Progenitor cell of endocrine pancreas (in vitro differentiated cells): ENCODE measurements around the gene SNUPN. TPM values are rescaled to one million over a fixed set of nuclear protein-coding genes. Genes with fewer than 3 reads are reported as not detected.

Experiments used
- DNase-seq: peaks from one replicate; pipeline ENCODE4 v3.0.0; 2021; ENCODE audit warnings: low spot score; ENCODE audit not compliant: unreplicated experiment
- H3K27ac Mint-ChIP-seq: 2 replicates; pipeline ENCODE4 v1.8.0; 2021; ENCODE audit warnings: mild to moderate bottlenecking, moderate library complexity, mixed read lengths
- H3K27me3 Mint-ChIP-seq: 2 replicates; pipeline ENCODE4 v1.8.0; 2021; ENCODE audit warnings: mixed read lengths
- H3K36me3 Mint-ChIP-seq: 2 replicates; pipeline ENCODE4 v1.8.0; 2022; ENCODE audit warnings: mixed read lengths; ENCODE audit not compliant: insufficient read depth
- H3K4me1 Mint-ChIP-seq: 2 replicates; pipeline ENCODE4 v1.8.0; 2021; ENCODE audit warnings: low read depth, mixed read lengths
- H3K4me3 Mint-ChIP-seq: 2 replicates; pipeline ENCODE4 v1.8.0; 2021; ENCODE audit warnings: low read depth, mild to moderate bottlenecking, moderate library complexity, mixed read lengths
- H3K9me3 Mint-ChIP-seq: 2 replicates; pipeline ENCODE4 v1.8.0; 2021; ENCODE audit warnings: low read depth, mixed read lengths
- CTCF ChIP-seq: fragments of 200-600 bp; sonication (generic); IDR thresholded peaks from one replicate; pipeline ENCODE4 v1.5.0; 2021; ENCODE audit warnings: antibody characterized with exemption, mild to moderate bottlenecking; ENCODE audit not compliant: unreplicated experiment
- total RNA-seq: library from RNA; stranded (reverse); gene quantifications from 2 replicates; pipeline ENCODE4 v1.2.1, GENCODE V29; 2021

Gene SNUPN
- total RNA-seq, 1 donor from 2014 or later: 21.1 TPM

- peaks cover 26% of the 10 kb centered on the region for H3K36me3 Mint-ChIP-seq
- H3K9me3 Mint-ChIP-seq: no peaks in the 10 kb centered on the region
- TF ChIP-seq CTCF: no peak
- no peak for DNase-seq
- peaks cover 14% of the 10 kb centered on the region for H3K4me1 Mint-ChIP-seq
- peaks cover 53% of the 10 kb centered on the region for H3K27me3 Mint-ChIP-seq
- H3K27ac Mint-ChIP-seq: no peak overlapping the region
- H3K4me3 Mint-ChIP-seq: no peak overlapping the region
Observed at GRCh38 chr15:75656813-75657212, 31.3 kb upstream of the SNUPN start.

GRCh38 chr15:75656331-75656730 lies 30.8 kb upstream of the SNUPN start:
- no peak for TF ChIP-seq CTCF
- Mint-ChIP-seq H3K4me3 (no peak overlapping the region), H3K27ac (no peak overlapping the region), H3K27me3 (peaks cover 48% of the 10 kb centered on the region), H3K36me3 (peaks cover 27% of the 10 kb centered on the region), H3K9me3 (no peaks in the 10 kb centered on the region), H3K4me1 (peaks cover 17% of the 10 kb centered on the region)
- DNase-seq: no peak

GRCh38 chr15:75655931-75656330 lies 30.4 kb upstream of the SNUPN start:
- Mint-ChIP-seq H3K27me3 (peaks cover 47% of the 10 kb centered on the region), H3K4me3 (no peak overlapping the region), H3K27ac (no peak overlapping the region), H3K4me1 (peaks cover 21% of the 10 kb centered on the region), H3K36me3 (peaks cover 28% of the 10 kb centered on the region), H3K9me3 (no peaks in the 10 kb centered on the region)
- no peak for DNase-seq
- TF ChIP-seq CTCF: no peak

GRCh38 chr15:75654201-75654907 lies 28.8 kb upstream of the SNUPN start:
- no peak for TF ChIP-seq CTCF
- Mint-ChIP-seq H3K36me3 (peaks cover 31% of the 10 kb centered on the region), H3K27me3 (peaks cover 37% of the 10 kb centered on the region), H3K9me3 (no peaks in the 10 kb centered on the region), H3K4me1 (peaks cover 34% of the 10 kb centered on the region), H3K27ac (no peak overlapping the region), H3K4me3 (no peak overlapping the region)
- DNase-seq: no peak

GRCh38 chr15:75653347-75653913 lies 27.9 kb upstream of the SNUPN start:
- Mint-ChIP-seq H3K27ac (no peak overlapping the region), H3K27me3 (peaks cover 29% of the 10 kb centered on the region), H3K4me1 (peaks cover 43% of the 10 kb centered on the region), H3K9me3 (no peaks in the 10 kb centered on the region), H3K36me3 (peaks cover 27% of the 10 kb centered on the region), H3K4me3 (no peak overlapping the region)
- TF ChIP-seq CTCF: no peak
- DNase-seq: no peak
